Loucy (cell line): ENCODE results near the gene CNTN2.

ENCODE experiments used
- CTCF ChIP-seq: fragments of 200-600 bp; sonication (generic); conservative IDR thresholded peaks from 2 replicates; pipeline ENCODE4 v1.5.1; 2014; ENCODE audit warnings: mild to moderate bottlenecking, antibody characterized with exemption, low read length
- EZH2phosphoT487 ChIP-seq: fragments of 200-600 bp; IDR thresholded peaks from 2 replicates; pipeline ENCODE4 v1.6.1; 2018; ENCODE audit warnings: antibody characterized with exemption, mild to moderate bottlenecking, moderate library complexity, borderline replicate concordance

GRCh38 chr1:204996981-204997380 is 46.0 kb upstream of the CNTN2 start:
- TF ChIP-seq CTCF (no peak), EZH2phosphoT487 (no peak)
